Neural cell (in vitro differentiated cells): Measurements from ENCODE around the gene MEIOC. TPM values are rescaled to one million over a fixed set of nuclear protein-coding genes. Genes with fewer than 3 reads are reported as not detected.
A peak's percentile ranks its signal among the peaks of the same experiment; 100 is the strongest.

ENCODE experiments used
- H2AFZ ChIP-seq: fragments of 200-600, 300-800 bp; sonication (generic), shearing (Covaris generic); 2 replicates; pipeline ENCODE4 v1.6.0; 2014; ENCODE audit warnings: low read depth, mild to moderate bottlenecking, antibody characterized with exemption, low read length, moderate library complexity
- H3F3A ChIP-seq: fragments of 200-600 bp; shearing (Covaris generic); 2 replicates; pipeline ENCODE4 v1.6.1; 2016; ENCODE audit warnings: mild to moderate bottlenecking, moderate library complexity, mixed read lengths, antibody characterized with exemption, low read length; ENCODE audit not compliant: insufficient read depth, poor library complexity, severe bottlenecking
- H3K27ac ChIP-seq: fragments of 200-600, 300-800 bp; sonication (generic), shearing (Covaris generic); 2 replicates; pipeline ENCODE4 v1.5.1; 2014; ENCODE audit warnings: mild to moderate bottlenecking, low read length, moderate library complexity
- H3K27me3 ChIP-seq: fragments of 300-800, 200-600 bp; sonication (generic), shearing (Covaris generic); 2 replicates; pipeline ENCODE4 v1.6.0; 2014; ENCODE audit warnings: mild to moderate bottlenecking, low read depth, low read length, moderate library complexity; ENCODE audit not compliant: insufficient read depth
- H3K36me3 ChIP-seq: fragments of 300-800, 200-600 bp; sonication (generic), shearing (Covaris generic); 2 replicates; pipeline ENCODE4 v1.5.1; 2014; ENCODE audit warnings: mild to moderate bottlenecking, antibody characterized with exemption, low read length, moderate library complexity; ENCODE audit not compliant: insufficient read depth
- H3K4me2 ChIP-seq: fragments of 300-800, 200-600 bp; sonication (generic), shearing (Covaris generic); 2 replicates; pipeline ENCODE4 v1.6.0; 2014; ENCODE audit warnings: mild to moderate bottlenecking, low read length
- H3K4me3 ChIP-seq: fragments of 300-800, 200-600 bp; sonication (generic), shearing (Covaris generic); 2 replicates; pipeline ENCODE4 v1.5.1; 2014; ENCODE audit warnings: mild to moderate bottlenecking, low read length, moderate library complexity
- H3K79me2 ChIP-seq: fragments of 200-600 bp; shearing (Covaris generic); replicated peaks from 2 replicates; pipeline ENCODE4 v1.6.0; 2014; ENCODE audit warnings: mild to moderate bottlenecking, low read length, moderate library complexity; ENCODE audit not compliant: insufficient read depth
- H3K9ac ChIP-seq: fragments of 300-800, 200-600 bp; sonication (generic), shearing (Covaris generic); 2 replicates; pipeline ENCODE4 v1.6.1; 2016; ENCODE audit warnings: mild to moderate bottlenecking, low read length, mixed read lengths
- H3K9me2 ChIP-seq: fragments of 200-600 bp; shearing (Covaris generic); 2 replicates; pipeline ENCODE4 v1.6.1; 2016; ENCODE audit warnings: mild to moderate bottlenecking, low read length, mixed read lengths; ENCODE audit not compliant: insufficient read depth
- H3K9me3 ChIP-seq: fragments of 200-600, 300-800 bp; sonication (generic), shearing (Covaris generic); 2 replicates; pipeline ENCODE4 v1.6.1; 2016; ENCODE audit warnings: mild to moderate bottlenecking, mixed run types, low read length, moderate library complexity, mixed read lengths
- H4K20me1 ChIP-seq: fragments of 200-600 bp; shearing (Covaris generic); 2 replicates; pipeline ENCODE4 v1.6.1; 2016; ENCODE audit warnings: mild to moderate bottlenecking, mixed run types; ENCODE audit not compliant: insufficient read depth
- EP300 ChIP-seq: fragments of 450-650 bp; conservative IDR thresholded peaks from 2 replicates; pipeline ENCODE4 v1.6.1; 2014; ENCODE audit warnings: antibody characterized with exemption, mild to moderate bottlenecking, moderate library complexity; ENCODE audit not compliant: poor library complexity, severe bottlenecking
- EZH2 ChIP-seq: fragments of 200-600, 300-800 bp; shearing (Covaris generic), sonication (generic); IDR thresholded peaks from 2 replicates; pipeline ENCODE4 v1.6.1; 2014; ENCODE audit warnings: antibody characterized with exemption, low read length, borderline replicate concordance, mild to moderate bottlenecking; ENCODE audit not compliant: insufficient read depth, poor library complexity, severe bottlenecking
- MXI1 ChIP-seq: fragments of 450-650 bp; conservative IDR thresholded peaks from 2 replicates; pipeline ENCODE4 v1.6.1; 2014; ENCODE audit warnings: antibody characterized with exemption, mild to moderate bottlenecking; ENCODE audit not compliant: poor library complexity, severe bottlenecking
- POLR2AphosphoS5 ChIP-seq: IDR thresholded peaks from 2 replicates; pipeline ENCODE4 v1.6.1; 2012
- RAD21 ChIP-seq: fragments of 450-650 bp; conservative IDR thresholded peaks from 2 replicates; pipeline ENCODE4 v1.6.1; 2014; ENCODE audit warnings: antibody characterized with exemption, mild to moderate bottlenecking, moderate library complexity
- SMC3 ChIP-seq: fragments of 450-650 bp; conservative IDR thresholded peaks from 2 replicates; pipeline ENCODE4 v1.6.1; 2014; ENCODE audit warnings: antibody characterized with exemption, mild to moderate bottlenecking, moderate library complexity; ENCODE audit not compliant: poor library complexity
- TAF1 ChIP-seq: IDR thresholded peaks from 2 replicates; pipeline ENCODE4 v1.6.1; 2012; ENCODE audit warnings: low read depth
- polyA minus RNA-seq: library from RNA; depleted of rRNA, polyadenylated mRNA; stranded (reverse); fragments of >200 nt; gene quantifications from 2 replicates; pipeline ENCODE4 v1.2.3, GENCODE V29; 2014
- polyA plus RNA-seq: library from polyadenylated mRNA; depleted of rRNA; stranded (reverse); fragments of >200 nt; gene quantifications from 2 replicates; pipeline ENCODE4 v1.2.3, GENCODE V29; 2014
- TF ChIP-seq, protein P1 (sequence below): fragments of 450-650 bp; IDR thresholded peaks from 2 replicates; pipeline ENCODE4 v1.5.1; 2014; ENCODE audit warnings: antibody characterized with exemption, mild to moderate bottlenecking, moderate library complexity; ENCODE audit not compliant: poor library complexity, severe bottlenecking
- TF ChIP-seq, protein P2 (sequence below): IDR thresholded peaks from 2 replicates; pipeline ENCODE4 v1.6.1; 2012; ENCODE audit warnings: borderline replicate concordance

MEIOC gene
- polyA plus RNA-seq, result not detected in 2 replicates
- 0.24 and 0.69 TPM in 2 replicates for polyA minus RNA-seq

DNA sequence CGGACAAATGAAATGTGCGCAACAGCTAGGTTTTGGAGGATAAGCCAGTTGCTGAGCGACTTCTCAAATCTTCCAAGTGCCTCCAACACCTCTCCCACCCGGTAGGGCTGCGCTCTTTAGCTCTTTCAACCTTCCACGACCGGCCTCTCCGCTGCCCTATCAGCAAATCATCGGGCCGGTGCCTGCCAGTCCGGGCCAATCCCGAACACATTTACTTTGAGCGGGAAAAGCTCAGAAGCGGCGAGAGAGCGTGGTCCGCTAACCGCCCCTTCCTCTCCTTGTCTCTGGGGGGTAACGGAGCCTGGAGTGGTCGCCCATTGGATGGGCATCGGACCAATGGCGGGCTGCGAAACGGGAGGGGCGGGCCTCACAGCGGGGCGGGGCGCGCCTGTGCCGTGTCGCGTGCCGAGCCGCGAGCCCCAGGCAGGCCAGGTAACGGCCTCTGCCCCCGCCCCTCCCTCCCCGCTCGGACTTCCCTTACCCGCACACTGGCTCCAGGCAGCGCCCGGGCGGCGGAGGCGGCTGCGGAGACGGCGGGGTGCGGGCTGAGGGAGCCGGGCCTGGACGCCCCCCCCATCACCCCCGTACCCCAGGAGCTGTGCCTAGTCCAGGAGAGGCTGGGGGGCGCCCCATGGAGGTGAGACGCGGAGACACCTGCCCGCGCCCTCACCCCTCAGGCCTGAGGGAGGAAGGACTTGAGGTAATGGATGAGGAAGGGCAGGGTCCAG, at the start of gene MEIOC:
TSS of gene MEIOC (plus strand) at position 486 of the 728 bp plus-strand sequence. CDS start at position 632, 146 bp downstream.
- no peaks in the 10 kb centered on the region for H3F3A ChIP-seq
- H4K20me1 ChIP-seq, result no peaks in the 10 kb centered on the region
- no peak within 1 kb of the TSS for H3K9ac ChIP-seq
- no peaks in the 10 kb centered on the region for H3K9me2 ChIP-seq
- no peaks in the 10 kb centered on the region for H3K79me2 ChIP-seq
- H3K9me3 ChIP-seq, result peaks cover 5% of the 10 kb centered on the region
- peak within 1 kb of the TSS; percentile 47 for H3K4me3 ChIP-seq
- H3K4me2 ChIP-seq, result no peak within 1 kb of the TSS
- peaks cover 20% of the 10 kb centered on the region for H3K27me3 ChIP-seq
- TF ChIP-seq POLR2AphosphoS5 (no peak), EP300 (no peak)
- TF ChIP-seq, protein P1, sequence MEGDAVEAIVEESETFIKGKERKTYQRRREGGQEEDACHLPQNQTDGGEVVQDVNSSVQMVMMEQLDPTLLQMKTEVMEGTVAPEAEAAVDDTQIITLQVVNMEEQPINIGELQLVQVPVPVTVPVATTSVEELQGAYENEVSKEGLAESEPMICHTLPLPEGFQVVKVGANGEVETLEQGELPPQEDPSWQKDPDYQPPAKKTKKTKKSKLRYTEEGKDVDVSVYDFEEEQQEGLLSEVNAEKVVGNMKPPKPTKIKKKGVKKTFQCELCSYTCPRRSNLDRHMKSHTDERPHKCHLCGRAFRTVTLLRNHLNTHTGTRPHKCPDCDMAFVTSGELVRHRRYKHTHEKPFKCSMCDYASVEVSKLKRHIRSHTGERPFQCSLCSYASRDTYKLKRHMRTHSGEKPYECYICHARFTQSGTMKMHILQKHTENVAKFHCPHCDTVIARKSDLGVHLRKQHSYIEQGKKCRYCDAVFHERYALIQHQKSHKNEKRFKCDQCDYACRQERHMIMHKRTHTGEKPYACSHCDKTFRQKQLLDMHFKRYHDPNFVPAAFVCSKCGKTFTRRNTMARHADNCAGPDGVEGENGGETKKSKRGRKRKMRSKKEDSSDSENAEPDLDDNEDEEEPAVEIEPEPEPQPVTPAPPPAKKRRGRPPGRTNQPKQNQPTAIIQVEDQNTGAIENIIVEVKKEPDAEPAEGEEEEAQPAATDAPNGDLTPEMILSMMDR, result no peak
- no peaks in the 10 kb centered on the region for H3K36me3 ChIP-seq
- no peak within 1 kb of the TSS for H3K27ac ChIP-seq
- H2AFZ ChIP-seq, result no peak within 1 kb of the TSS

DNA sequence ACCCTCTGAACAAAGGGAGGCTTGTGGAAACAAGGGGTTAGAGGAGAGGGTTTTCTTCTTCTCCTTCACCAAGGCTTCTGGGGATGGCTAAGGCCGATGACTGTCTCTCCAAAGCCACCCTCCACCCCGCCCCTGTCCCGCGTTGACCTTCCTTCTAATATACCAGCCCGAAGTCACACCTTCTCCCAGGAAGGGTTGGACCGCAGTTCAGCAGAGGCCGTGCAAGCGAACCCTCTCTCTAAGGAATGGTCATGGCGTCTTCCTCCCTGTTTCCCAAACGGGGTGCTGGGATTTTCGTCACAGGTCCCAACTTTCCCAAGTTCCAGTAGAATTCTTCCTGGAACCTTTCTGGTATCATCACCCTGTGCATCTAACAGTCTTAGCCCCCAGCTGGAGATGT, 49.6 kb upstream of the MEIOC start:
- Histone ChIP-seq H2AFZ (no peak overlapping the region), H3K36me3 (no peaks in the 10 kb centered on the region), H3K4me3 (no peak overlapping the region), H3K79me2 (no peaks in the 10 kb centered on the region), H3K9me2 (no peaks in the 10 kb centered on the region), H3K9ac (no peak overlapping the region), H3F3A (no peaks in the 10 kb centered on the region), H3K27ac (no peak overlapping the region), H4K20me1 (no peaks in the 10 kb centered on the region), H3K9me3 (no peaks in the 10 kb centered on the region), H3K4me2 (no peak overlapping the region), H3K27me3 (no peaks in the 10 kb centered on the region)
- TF ChIP-seq MXI1 (no peak), TAF1 (no peak), EP300 (no peak), SMC3 (no peak)
- TF ChIP-seq, protein P1, result no peak

DNA sequence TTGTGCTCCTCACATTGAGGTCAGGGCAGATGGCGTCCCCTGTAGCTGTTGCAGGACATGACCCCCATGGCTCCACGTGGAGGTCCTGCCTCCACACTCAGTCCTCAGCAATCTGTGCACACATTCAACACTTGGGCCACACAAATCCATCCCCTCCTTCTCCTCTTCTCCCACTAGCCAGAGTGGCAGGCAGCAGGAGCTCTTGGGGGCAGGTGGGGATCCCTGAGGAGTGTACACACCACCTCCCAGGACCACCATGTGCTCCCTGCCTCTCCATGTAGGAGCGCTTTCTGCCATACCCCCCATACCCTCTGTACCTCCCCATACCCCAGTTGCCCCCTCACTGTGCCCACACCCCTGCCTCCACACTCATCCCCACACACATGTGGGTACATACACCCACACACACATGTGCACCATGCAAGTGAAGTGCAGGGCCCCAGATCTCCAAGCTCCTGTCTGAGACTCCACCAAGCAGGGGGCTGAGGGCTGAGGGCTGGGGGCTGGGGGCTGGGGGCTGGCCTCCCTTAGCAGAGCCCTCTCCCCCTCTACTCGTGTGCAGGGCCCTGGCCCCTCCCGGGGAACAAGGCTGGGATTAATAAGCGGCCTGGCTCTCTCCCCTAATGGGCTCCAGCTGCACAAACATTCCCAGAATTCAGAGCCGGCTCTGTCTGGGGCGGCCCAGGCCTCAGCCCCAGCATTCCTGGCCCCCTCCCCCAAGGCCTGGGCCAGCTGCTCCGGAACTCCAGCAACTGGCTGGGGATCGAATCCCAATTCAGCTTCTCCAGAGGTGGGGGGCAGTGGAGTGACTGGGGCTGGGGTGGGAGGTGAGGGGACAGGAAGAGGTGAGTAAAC, 48.2 kb upstream of the MEIOC start:
- no peak overlapping the region for H3K9ac ChIP-seq

More for the DNA sequence above, 48.2 kb upstream of the MEIOC start:
- no peak overlapping the region for H3K4me2 ChIP-seq
- no peaks in the 10 kb centered on the region for H3K9me2 ChIP-seq
- H3K27me3 ChIP-seq, result no peaks in the 10 kb centered on the region
- no peaks in the 10 kb centered on the region for H3K79me2 ChIP-seq
- no peaks in the 10 kb centered on the region for H4K20me1 ChIP-seq
- H2AFZ ChIP-seq, result no peak overlapping the region
- no peak overlapping the region for H3K27ac ChIP-seq
- TF ChIP-seq, protein P1, result no peak
- TF ChIP-seq POLR2AphosphoS5 (no peak), EZH2 (no peak), SMC3 (no peak), MXI1 (no peak), RAD21 (no peak), TAF1 (no peak), EP300 (no peak)
- TF ChIP-seq, protein P2, sequence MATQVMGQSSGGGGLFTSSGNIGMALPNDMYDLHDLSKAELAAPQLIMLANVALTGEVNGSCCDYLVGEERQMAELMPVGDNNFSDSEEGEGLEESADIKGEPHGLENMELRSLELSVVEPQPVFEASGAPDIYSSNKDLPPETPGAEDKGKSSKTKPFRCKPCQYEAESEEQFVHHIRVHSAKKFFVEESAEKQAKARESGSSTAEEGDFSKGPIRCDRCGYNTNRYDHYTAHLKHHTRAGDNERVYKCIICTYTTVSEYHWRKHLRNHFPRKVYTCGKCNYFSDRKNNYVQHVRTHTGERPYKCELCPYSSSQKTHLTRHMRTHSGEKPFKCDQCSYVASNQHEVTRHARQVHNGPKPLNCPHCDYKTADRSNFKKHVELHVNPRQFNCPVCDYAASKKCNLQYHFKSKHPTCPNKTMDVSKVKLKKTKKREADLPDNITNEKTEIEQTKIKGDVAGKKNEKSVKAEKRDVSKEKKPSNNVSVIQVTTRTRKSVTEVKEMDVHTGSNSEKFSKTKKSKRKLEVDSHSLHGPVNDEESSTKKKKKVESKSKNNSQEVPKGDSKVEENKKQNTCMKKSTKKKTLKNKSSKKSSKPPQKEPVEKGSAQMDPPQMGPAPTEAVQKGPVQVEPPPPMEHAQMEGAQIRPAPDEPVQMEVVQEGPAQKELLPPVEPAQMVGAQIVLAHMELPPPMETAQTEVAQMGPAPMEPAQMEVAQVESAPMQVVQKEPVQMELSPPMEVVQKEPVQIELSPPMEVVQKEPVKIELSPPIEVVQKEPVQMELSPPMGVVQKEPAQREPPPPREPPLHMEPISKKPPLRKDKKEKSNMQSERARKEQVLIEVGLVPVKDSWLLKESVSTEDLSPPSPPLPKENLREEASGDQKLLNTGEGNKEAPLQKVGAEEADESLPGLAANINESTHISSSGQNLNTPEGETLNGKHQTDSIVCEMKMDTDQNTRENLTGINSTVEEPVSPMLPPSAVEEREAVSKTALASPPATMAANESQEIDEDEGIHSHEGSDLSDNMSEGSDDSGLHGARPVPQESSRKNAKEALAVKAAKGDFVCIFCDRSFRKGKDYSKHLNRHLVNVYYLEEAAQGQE, result no peak
- H3F3A ChIP-seq, result no peaks in the 10 kb centered on the region
- H3K4me3 ChIP-seq, result no peak overlapping the region
- H3K36me3 ChIP-seq, result no peaks in the 10 kb centered on the region
- H3K9me3 ChIP-seq, result no peaks in the 10 kb centered on the region
